ENCODE measurements around the gene KLHL28. TPM values are rescaled to one million over a fixed set of nuclear protein-coding genes. Genes with fewer than 3 reads are reported as not detected.

Gene KLHL28
- total and polyA plus RNA-seq, 11 donors: 2.1 to 13.5 (median 10.2) TPM

GRCh38 chr14:44889595-44890471 is 71.9 kb downstream of the KLHL28 start:
- no peaks in the 10 kb centered on the region for H3K9me3 ChIP-seq
- no peak for TF ChIP-seq POLR2A (IDR thresholded peaks at IDR 0.05)
- TF ChIP-seq CTCF (IDR thresholded peaks at IDR 0.05): no peak
- H3K36me3 ChIP-seq: no peaks in the 10 kb centered on the region
- intact Hi-C loops (cut with DNase I): no loop called here
- no peaks in the 10 kb centered on the region for H3K27me3 ChIP-seq
- no peaks in the 10 kb centered on the region for H3K4me1 ChIP-seq
- WGBS, 4 donors: 63 to 70% (median 67%) methylated on average over 4 of the region's 4 CpGs
- no peak overlapping the region for H3K27ac ChIP-seq
- no peak overlapping the region for H3K4me3 ChIP-seq
- ATAC-seq (no peak), DNase-seq (no peak)

- WGBS, 4 donors: 95 to 97% (median 96%) methylated on average over 16 of the region's 16 CpGs
- DNase-seq: no peak
- H3K36me3 ChIP-seq: no peaks in the 10 kb centered on the region
- TF ChIP-seq POLR2A (IDR thresholded peaks at IDR 0.05) (no peak), CTCF (IDR thresholded peaks at IDR 0.05) (no peak)
- intact Hi-C loops (cut with DNase I): no loop called here
- no peaks in the 10 kb centered on the region for H3K4me1 ChIP-seq
- peaks cover 0 to 10% (median 2%) of the 10 kb centered on the region in 12 donors for H3K9me3 ChIP-seq
- no peak for ATAC-seq
- no peak overlapping the region for H3K4me3 ChIP-seq
- no peaks in the 10 kb centered on the region for H3K27me3 ChIP-seq
- no peak overlapping the region for H3K27ac ChIP-seq
Measured at GRCh38 chr14:44887596-44887955, 74.2 kb downstream of the KLHL28 start.

GRCh38 chr14:44886860-44887595 is 74.7 kb downstream of the KLHL28 start:
- no peak overlapping the region for H3K4me3 ChIP-seq
- H3K4me1 ChIP-seq: no peaks in the 10 kb centered on the region
- H3K27ac ChIP-seq: no peak overlapping the region
- ATAC-seq (no peak), DNase-seq (no peak)
- 92 to 95% (median 95%) methylated on average over 35 of the region's 35 CpGs for WGBS, 4 donors
- TF ChIP-seq CTCF (IDR thresholded peaks at IDR 0.05) (no peak), POLR2A (IDR thresholded peaks at IDR 0.05) (no peak)
- intact Hi-C loops (cut with DNase I): no loop called here
- no peaks in the 10 kb centered on the region for H3K27me3 ChIP-seq
- H3K36me3 ChIP-seq: no peaks in the 10 kb centered on the region
- H3K9me3 ChIP-seq: peaks cover 0 to 15% (median 7%) of the 10 kb centered on the region in 12 donors

- DNase-seq (no peak), ATAC-seq (no peak)
- Histone ChIP-seq H3K4me3 (no peak overlapping the region), H3K9me3 (peaks cover 0 to 24% (median 11%) of the 10 kb centered on the region in 12 donors), H3K4me1 (no peaks in the 10 kb centered on the region), H3K27me3 (no peaks in the 10 kb centered on the region), H3K27ac (no peak overlapping the region), H3K36me3 (no peaks in the 10 kb centered on the region)
- WGBS, 4 donors: 88 to 92% (median 90%) methylated on average over 2 of the region's 2 CpGs
- intact Hi-C loops (cut with DNase I): no loop called here
- TF ChIP-seq POLR2A (IDR thresholded peaks at IDR 0.05): no peak
- TF ChIP-seq CTCF (IDR thresholded peaks at IDR 0.05): no peak
Measured at GRCh38 chr14:44880791-44881190, 81.0 kb downstream of the KLHL28 start.

Measured in heart left ventricle (tissue), 16 donors.